Ishikawa (cell line): ENCODE results near the gene CHST11.

Experiments used
- CEBPB ChIP-seq: IDR thresholded peaks from 2 replicates; pipeline ENCODE4 v1.6.1; 2012
- EGR1 ChIP-seq: IDR thresholded peaks from 2 replicates; pipeline ENCODE4 v1.6.1; 2012
- MAX ChIP-seq: IDR thresholded peaks from 2 replicates; pipeline ENCODE4 v1.6.1; 2012
- NFIC ChIP-seq: IDR thresholded peaks from 2 replicates; pipeline ENCODE4 v1.6.1; 2012
- TCF12 ChIP-seq: IDR thresholded peaks from 2 replicates; pipeline ENCODE4 v1.6.1; 2012; ENCODE audit warnings: low read depth
- USF1 ChIP-seq: IDR thresholded peaks from 2 replicates; pipeline ENCODE4 v1.6.1; 2012

- no peak for TF ChIP-seq NFIC
- TF ChIP-seq CEBPB, result no peak
- no peak for TF ChIP-seq EGR1
- no peak for TF ChIP-seq MAX
- no peak for TF ChIP-seq TCF12
- TF ChIP-seq USF1, result no peak
These were observed 279.6 kb downstream of the CHST11 start for GRCh38 chr12:104736307-104736706.
